Skeletal muscle tissue (tissue), 4 donors: Measurements from ENCODE around the gene GIMAP2. TPM values are rescaled to one million over a fixed set of nuclear protein-coding genes. Genes with fewer than 3 reads are reported as not detected.

ENCODE experiments used
- H3K27ac ChIP-seq: one replicate; pipeline ENCODE4 v1.7.0; 2013; ENCODE audit warnings: mild to moderate bottlenecking, low read depth, low read length, inconsistent platforms
- H3K27me3 ChIP-seq, 3 donors: one replicate each; pipeline ENCODE4 v1.7.0; 2013; ENCODE audit warnings: low read length in 3 of 3; ENCODE audit not compliant: control insufficient read depth in 3 of 3, insufficient read depth in 3 of 3
- H3K36me3 ChIP-seq, 3 donors: one replicate each; pipeline ENCODE4 v1.7.0; 2013; ENCODE audit warnings: low read length in 3 of 3; ENCODE audit not compliant: control insufficient read depth in 3 of 3, insufficient read depth in 3 of 3
- H3K4me1 ChIP-seq, 3 donors: one replicate each; pipeline ENCODE4 v1.7.0; 2013; ENCODE audit warnings: low read length in 3 of 3, mild to moderate bottlenecking in 3 of 3; ENCODE audit not compliant: control insufficient read depth in 3 of 3, insufficient read depth in 3 of 3
- H3K4me3 ChIP-seq, 3 donors: one replicate each; pipeline ENCODE4 v1.7.0; 2013; ENCODE audit warnings: low read length in 3 of 3
- H3K9ac ChIP-seq, 3 donors: one replicate each; pipeline ENCODE4 v1.7.0; 2013; ENCODE audit warnings: low read length in 3 of 3, mild to moderate bottlenecking in 3 of 3, moderate library complexity in 2 of 3, low read depth in 1 of 3
- H3K9me3 ChIP-seq, 3 donors: one replicate each; pipeline ENCODE4 v1.7.0; 2013; ENCODE audit warnings: low read length in 3 of 3; ENCODE audit not compliant: control insufficient read depth in 3 of 3
- total RNA-seq: library from RNA; depleted of rRNA; stranded (reverse); fragments of >200 nt; gene quantifications from one replicate; pipeline ENCODE4 v1.2.3, GENCODE V29; 2014
- donor health status: Osteomylitis.

Gene GIMAP2
- total RNA-seq, result 9.4 TPM

DNA sequence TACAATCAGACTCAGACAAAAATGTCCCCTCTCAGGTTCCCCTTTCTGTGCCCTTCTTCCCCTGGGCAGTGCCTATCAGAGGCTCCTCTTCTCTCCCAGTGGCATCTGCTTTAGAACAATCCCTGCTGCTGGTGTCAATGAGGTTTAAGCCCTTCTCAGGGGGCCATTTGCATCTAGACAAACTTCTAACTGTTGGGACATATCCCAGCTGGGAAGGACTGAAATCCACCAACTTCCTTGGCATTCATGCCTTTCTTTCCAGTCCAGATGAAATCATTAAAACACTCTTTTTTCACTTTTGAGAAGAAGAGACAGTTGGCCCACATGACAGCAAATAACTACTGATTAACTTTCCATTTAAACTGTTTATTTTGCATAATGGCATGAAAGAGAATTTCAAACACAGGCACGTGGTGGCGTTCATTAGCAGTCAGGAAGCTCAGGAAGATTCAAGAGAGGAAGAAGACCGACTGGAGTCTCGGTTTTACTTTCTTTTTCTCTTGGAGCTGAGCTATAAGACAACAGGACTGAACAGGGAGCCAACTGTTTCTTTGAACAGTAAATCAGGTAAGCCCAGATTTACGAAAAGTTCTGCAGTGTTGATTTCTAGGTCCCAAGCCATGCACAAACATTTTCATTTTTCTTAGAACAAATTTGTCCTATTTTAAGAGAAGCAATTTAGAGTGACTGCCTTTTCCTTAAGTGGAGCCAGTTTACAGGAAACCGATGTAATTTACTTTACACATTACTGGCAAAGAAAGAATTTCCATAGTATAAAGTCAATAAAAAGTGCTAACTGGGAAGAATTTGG lies at the start of gene GIMAP2:
GIMAP2 (plus strand) TSS at position 488 of the 811 bp plus-strand sequence. CDS start 1,354 bp downstream, outside the sequence.
- Histone ChIP-seq H3K4me1 (no peaks in the 10 kb centered on the region), H3K27ac (peak within 1 kb of the TSS; percentile 73), H3K36me3 (peaks cover 0 to 5% (median 0%) of the 10 kb centered on the region in 3 donors), H3K9me3 (no peaks in the 10 kb centered on the region), H3K27me3 (no peaks in the 10 kb centered on the region), H3K4me3 (peak within 1 kb of the TSS; percentile 50 to 79 (median 57)), H3K9ac (peak within 1 kb of the TSS; percentile 65 to 69 (median 68))

DNA sequence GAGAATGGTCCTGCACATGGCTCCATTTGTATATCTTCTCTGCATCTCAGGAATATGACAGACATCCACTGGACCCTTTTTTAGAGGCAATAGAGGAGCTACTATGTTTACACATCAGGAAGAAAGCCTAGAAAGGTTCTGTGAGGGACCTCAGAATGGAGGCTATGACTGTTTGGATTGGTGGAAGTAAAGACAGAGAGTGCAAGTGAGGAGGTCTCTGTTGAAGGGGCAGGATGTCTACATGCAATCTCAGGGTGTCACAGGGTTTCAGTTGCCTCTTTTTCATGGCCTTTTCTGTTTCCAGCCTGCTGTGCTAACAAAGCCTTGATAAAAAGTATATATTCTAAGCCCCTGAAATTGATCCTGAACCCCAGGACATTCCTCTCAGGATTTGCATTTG lies 43.7 kb upstream of the GIMAP2 start:
- Histone ChIP-seq H3K27ac (no peak overlapping the region), H3K4me3 (no peak overlapping the region), H3K27me3 (no peaks in the 10 kb centered on the region), H3K36me3 (no peaks in the 10 kb centered on the region), H3K4me1 (no peaks in the 10 kb centered on the region), H3K9me3 (peaks cover 0 to 5% (median 0%) of the 10 kb centered on the region in 3 donors), H3K9ac (no peak overlapping the region)

GRCh38 chr7:150642926-150643325 lies 42.6 kb upstream of the GIMAP2 start:
- Histone ChIP-seq H3K9ac (no peak overlapping the region), H3K4me3 (no peak overlapping the region), H3K36me3 (no peaks in the 10 kb centered on the region), H3K27ac (no peak overlapping the region), H3K9me3 (peaks cover 0 to 5% (median 0%) of the 10 kb centered on the region in 3 donors), H3K4me1 (no peaks in the 10 kb centered on the region), H3K27me3 (no peaks in the 10 kb centered on the region)

- Histone ChIP-seq H3K36me3 (no peaks in the 10 kb centered on the region), H3K9ac (no peak overlapping the region), H3K27me3 (no peaks in the 10 kb centered on the region), H3K4me1 (no peaks in the 10 kb centered on the region), H3K4me3 (no peak overlapping the region), H3K27ac (no peak overlapping the region), H3K9me3 (no peaks in the 10 kb centered on the region)
Measured at GRCh38 chr7:150645259-150646020, 40.1 kb upstream of the GIMAP2 start.

DNA sequence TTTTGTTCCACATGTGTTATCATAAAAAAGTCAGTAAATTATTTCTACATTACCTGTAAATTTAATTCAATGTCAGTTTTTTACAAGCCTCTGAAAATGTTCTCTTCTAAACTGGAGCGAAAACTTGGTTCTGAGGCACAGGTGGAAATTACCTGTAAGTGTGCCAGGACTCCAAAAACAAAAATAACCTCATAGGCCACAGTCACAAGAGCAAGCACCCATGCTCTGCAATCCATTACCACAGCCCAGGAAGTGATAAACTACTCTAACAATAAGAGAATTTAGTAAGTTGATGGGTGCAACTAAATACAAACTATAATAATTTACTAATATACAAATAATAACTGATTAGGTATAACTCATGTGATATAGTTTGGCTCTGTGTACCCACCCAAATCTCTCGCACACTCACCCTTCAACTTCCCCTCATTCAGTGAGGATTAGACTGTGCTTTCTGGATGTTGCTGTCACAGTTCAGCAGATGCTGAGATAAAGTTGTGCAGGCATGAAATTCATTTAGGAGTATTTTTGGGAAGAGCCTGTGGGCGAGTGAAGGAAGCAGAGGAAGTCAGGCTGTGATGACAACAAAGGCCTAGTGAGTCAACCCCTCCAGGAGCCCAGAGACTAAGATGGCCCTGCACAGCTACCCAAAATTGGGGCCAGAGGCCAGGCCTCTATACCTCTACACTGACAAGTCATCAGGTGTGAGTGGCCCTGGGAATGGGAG lies 37.0 kb upstream of the GIMAP2 start:
- no peaks in the 10 kb centered on the region for H3K4me1 ChIP-seq
- H3K27ac ChIP-seq, result no peak overlapping the region
- H3K4me3 ChIP-seq, result no peak overlapping the region
- H3K36me3 ChIP-seq, result no peaks in the 10 kb centered on the region
- no peaks in the 10 kb centered on the region for H3K27me3 ChIP-seq
- H3K9me3 ChIP-seq, result no peaks in the 10 kb centered on the region
- H3K9ac ChIP-seq, result no peak overlapping the region

DNA sequence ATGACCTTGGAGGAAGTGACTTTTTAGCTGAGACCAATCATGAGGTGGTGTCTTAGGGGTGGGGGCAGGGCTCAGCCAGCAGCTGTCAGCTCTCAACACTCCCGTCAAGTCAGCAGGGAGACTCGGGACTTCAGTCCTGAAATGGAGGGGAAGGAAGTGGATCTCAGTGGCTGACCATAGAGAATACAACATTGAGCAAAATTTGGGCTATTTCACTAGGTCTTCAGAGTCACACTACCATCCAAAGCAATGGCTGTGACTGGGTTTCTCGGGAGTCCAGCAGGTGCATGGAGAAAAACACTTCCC lies 36.5 kb upstream of the GIMAP2 start:
- Histone ChIP-seq H3K27ac (no peak overlapping the region), H3K4me3 (no peak overlapping the region), H3K9me3 (no peaks in the 10 kb centered on the region), H3K27me3 (no peaks in the 10 kb centered on the region), H3K9ac (no peak overlapping the region), H3K36me3 (no peaks in the 10 kb centered on the region), H3K4me1 (no peaks in the 10 kb centered on the region)

DNA sequence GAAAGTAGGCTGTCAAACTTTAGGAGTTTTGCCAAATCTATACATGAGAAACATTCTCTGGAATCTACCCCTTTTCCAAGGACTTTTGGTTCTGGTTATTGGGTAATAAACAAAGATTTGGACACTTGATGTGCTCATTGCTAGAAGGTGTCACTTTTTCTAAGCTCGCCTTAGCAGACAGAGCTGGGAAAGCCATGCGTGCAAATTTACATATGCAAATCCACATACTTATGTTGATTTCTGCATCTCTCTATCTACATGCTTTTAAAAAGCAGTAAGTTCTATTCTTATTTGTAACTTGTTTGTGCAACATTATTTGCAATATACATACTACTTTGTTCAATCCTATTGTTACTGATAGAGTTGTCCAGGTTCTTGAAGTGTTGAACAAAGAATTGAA lies 30.8 kb upstream of the GIMAP2 start:
- Histone ChIP-seq H3K36me3 (no peaks in the 10 kb centered on the region), H3K4me1 (no peaks in the 10 kb centered on the region), H3K27ac (no peak overlapping the region), H3K27me3 (no peaks in the 10 kb centered on the region), H3K4me3 (no peak overlapping the region), H3K9me3 (peaks cover 0 to 9% (median 0%) of the 10 kb centered on the region in 3 donors), H3K9ac (no peak overlapping the region)

DNA sequence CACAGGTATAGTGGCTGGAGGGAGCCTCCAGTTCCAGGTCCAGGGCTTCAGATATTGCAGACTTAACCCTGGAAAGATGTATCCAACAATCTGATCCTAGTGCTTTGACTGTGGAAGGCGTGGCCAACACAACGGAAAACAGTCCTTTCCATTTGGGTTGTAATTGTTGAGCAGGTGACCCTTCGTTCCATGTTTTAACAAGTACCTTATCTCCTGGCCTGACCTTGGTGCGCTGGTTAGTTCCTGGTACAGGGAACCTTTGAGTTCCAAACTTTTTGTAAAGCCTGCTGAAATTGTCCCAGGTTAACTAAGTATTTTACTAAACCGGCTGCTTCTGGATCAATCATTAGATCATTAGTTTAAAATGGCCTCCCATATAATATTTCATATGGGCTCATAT lies 29.5 kb upstream of the GIMAP2 start:
- Histone ChIP-seq H3K27ac (no peak overlapping the region), H3K9me3 (peaks cover 0 to 9% (median 0%) of the 10 kb centered on the region in 3 donors), H3K4me3 (no peak overlapping the region), H3K36me3 (no peaks in the 10 kb centered on the region), H3K27me3 (no peaks in the 10 kb centered on the region), H3K4me1 (no peaks in the 10 kb centered on the region), H3K9ac (no peak overlapping the region)

GRCh38 chr7:150657526-150657925 lies 28.0 kb upstream of the GIMAP2 start:
- Histone ChIP-seq H3K4me1 (no peaks in the 10 kb centered on the region), H3K9ac (no peak overlapping the region), H3K36me3 (no peaks in the 10 kb centered on the region), H3K27me3 (no peaks in the 10 kb centered on the region), H3K9me3 (peaks cover 0 to 9% (median 0%) of the 10 kb centered on the region in 3 donors), H3K4me3 (no peak overlapping the region), H3K27ac (no peak overlapping the region)
